GM23248 (cell line): ENCODE results near the gene KLHL40.

Experiments
- EZH2 ChIP-seq: fragments of 200-600 bp; sonication (generic); IDR thresholded peaks from 2 replicates; pipeline ENCODE4 v1.6.1; 2018; ENCODE audit warnings: antibody characterized with exemption, mild to moderate bottlenecking; ENCODE audit not compliant: insufficient read depth, poor library complexity, severe bottlenecking
- EZH2phosphoT487 ChIP-seq: fragments of 200-600 bp; sonication (generic); IDR thresholded peaks from 2 replicates; pipeline ENCODE4 v1.6.1; 2018; ENCODE audit warnings: antibody characterized with exemption, moderate library complexity, mild to moderate bottlenecking, low read depth; ENCODE audit not compliant: insufficient read depth

DNA sequence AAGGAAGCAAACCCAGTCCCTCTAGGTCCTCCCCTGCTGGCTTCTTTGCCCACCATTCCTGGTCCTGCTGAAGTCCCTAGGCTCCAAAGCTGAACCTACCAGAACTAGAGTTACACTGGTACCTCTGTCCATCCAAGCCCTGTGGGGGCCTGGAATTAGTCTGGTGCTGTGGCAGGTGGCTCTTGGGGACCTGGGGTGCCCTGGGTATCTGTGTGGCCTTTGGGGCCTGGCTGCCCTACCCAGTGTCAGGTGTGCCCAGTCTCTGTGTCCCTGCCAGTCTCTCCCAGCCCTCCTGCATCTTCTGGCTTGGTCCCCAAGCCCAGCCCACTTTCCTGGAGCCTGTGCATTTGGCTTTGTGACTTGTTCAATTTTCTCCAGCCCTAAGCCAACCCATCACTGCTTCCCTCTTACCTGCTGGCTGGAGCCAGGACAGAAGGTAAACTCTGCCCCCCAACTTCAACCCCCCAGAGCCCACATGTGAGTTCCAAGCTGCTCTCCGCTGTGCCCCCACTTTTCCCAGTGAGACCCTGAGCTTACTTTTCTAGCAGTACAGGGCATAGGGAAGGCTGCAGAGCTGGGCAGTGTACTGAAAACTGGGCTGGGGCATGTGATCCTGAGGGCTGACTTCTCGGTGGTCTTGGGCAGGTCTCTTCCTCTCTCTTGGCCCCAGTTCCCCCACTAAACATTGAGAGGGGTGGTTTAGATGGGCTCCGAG is 45.5 kb downstream of the KLHL40 start:
- TF ChIP-seq EZH2 = no peak
- no peak for TF ChIP-seq EZH2phosphoT487
